K562 (cell line): Measurements from ENCODE around the gene PRR11. TPM values are rescaled to one million over a fixed set of nuclear protein-coding genes. Genes with fewer than 3 reads are reported as not detected.

Experiments
- CBX2 ChIP-seq: fragments of 200-600 bp; sonication (generic); IDR thresholded peaks from one replicate; pipeline ENCODE4 v1.6.1; 2012; ENCODE audit warnings: mild to moderate bottlenecking, low read length, inconsistent platforms; ENCODE audit not compliant: insufficient read depth, poor library complexity, severe bottlenecking
- E2F8 ChIP-seq: fragments of 450-650 bp; IDR thresholded peaks from 2 replicates; pipeline ENCODE4 v1.7.1; 2018; ENCODE audit warnings: mild to moderate bottlenecking, low read depth; ENCODE audit not compliant: partially characterized antibody
- JUND ChIP-seq, 2 experiments: IDR thresholded peaks; 2 replicates in 1 of 2; 3 replicates in 1 of 2; pipeline ENCODE4 v1.6.1; 2011; ENCODE audit warnings: borderline replicate concordance in 2 of 2, low read depth in 2 of 2, low read length in 2 of 2, improper control_type of control experiment in 1 of 2, missing biosample characterization in 1 of 2, missing genetic modification characterization in 1 of 2, missing genetic modification reagents in 1 of 2
- MYBL2 ChIP-seq, 2 experiments: fragments of 450-650 bp in 1 of 2; sonication (generic) in 1 of 2; formaldehyde crosslinking in 1 of 2; IDR thresholded peaks; 2 replicates each; pipeline versions ENCODE4 v1.6.1 to v1.8.1; 2017 to 2022; ENCODE audit warnings: borderline replicate concordance in 1 of 2, inconsistent platforms in 1 of 2, low read depth in 1 of 2, mild to moderate bottlenecking in 1 of 2, missing genetic modification reagents in 1 of 2, moderate library complexity in 1 of 2
- MYNN ChIP-seq, 2 experiments: sonication (generic); formaldehyde crosslinking in 1 of 2; IDR thresholded peaks; 2 replicates each; pipeline versions ENCODE4 v1.5.0 to v1.6.1; 2016 to 2020; ENCODE audit warnings: antibody characterized with exemption in 1 of 2, missing genetic modification reagents in 1 of 2
- NRF1 ChIP-seq, 2 experiments: fragments of 450-650 bp; IDR thresholded peaks in 1 of 2; conservative IDR thresholded peaks in 1 of 2; 2 replicates each; pipeline ENCODE4 v1.6.1; 2014; ENCODE audit warnings: mild to moderate bottlenecking in 2 of 2
- RBM17 ChIP-seq: fragments of 200-400 bp; formaldehyde crosslinking; IDR thresholded peaks from 2 replicates; pipeline ENCODE4 v1.6.1; 2017; ENCODE audit warnings: low read depth, mild to moderate bottlenecking, low read length, borderline replicate concordance
- SMAD2 ChIP-seq: fragments of 150-350 bp; IDR thresholded peaks from 2 replicates; pipeline ENCODE4 v1.6.1; 2014; ENCODE audit warnings: low read depth, mild to moderate bottlenecking, low read length
- TRIM25 ChIP-seq: fragments of 450-650 bp; IDR thresholded peaks from 2 replicates; pipeline ENCODE4 v1.7.0; 2016; ENCODE audit warnings: borderline replicate concordance
- ZFP36 ChIP-seq: fragments of 150-350 bp; IDR thresholded peaks from 2 replicates; pipeline ENCODE4 v1.6.1; 2018; ENCODE audit warnings: low read length, low read depth; ENCODE audit not compliant: partially characterized antibody
- ZNF143 ChIP-seq: sonication (generic); formaldehyde crosslinking; IDR thresholded peaks from 2 replicates; pipeline ENCODE4 v1.9.0; 2022; ENCODE audit warnings: mild to moderate bottlenecking, missing genetic modification reagents
- ZNF398 ChIP-seq: fragments of 250-450 bp; sonication (Bioruptor Pico); IDR thresholded peaks from 2 replicates; pipeline ENCODE4 v1.8.0; 2021; ENCODE audit warnings: moderate library complexity, mild to moderate bottlenecking, inconsistent platforms
- polyA plus RNA-seq, 8 experiments: library from polyadenylated mRNA; depleted of rRNA in 4 of 8; stranded (reverse) in 5 of 8; unstranded in 3 of 8; fragments of >200 nt; fragmentation: Nextera tagmentation in 2 of 8; fragmentation: Illumina TruSeq in 1 of 8; extraction: Ambion mirVana in 2 of 8; extraction: Trizol in 1 of 8; gene quantifications; 2 replicates each; pipeline versions ENCODE4 v1.2.1 to v1.2.3, GENCODE V29; 2011 to 2014; ENCODE audit warnings: inconsistent platforms in 1 of 8, missing spikeins in 1 of 8
- total RNA-seq, 7 experiments: library from RNA; depleted of rRNA in 6 of 7; stranded (reverse); fragments of >200 nt in 6 of 7; fragmentation: Illumina TruSeq in 2 of 7; extraction: Trizol in 2 of 7; gene quantifications; 2 replicates each; pipeline versions ENCODE4 v1.2.1 to v1.2.3, GENCODE V29; 2011 to 2021; ENCODE audit warnings: low replicate concordance in 1 of 7
- TF ChIP-seq, protein P1 (sequence below): IDR thresholded peaks from 2 replicates; pipeline ENCODE4 v1.6.1; 2016; ENCODE audit warnings: missing genetic modification characterization, missing compliant biosample characterization
- TF ChIP-seq, protein P2 (sequence below): fragments of 450-650 bp; IDR thresholded peaks from 2 replicates; pipeline ENCODE4 v1.6.1; 2018; ENCODE audit warnings: mild to moderate bottlenecking, low read depth; ENCODE audit not compliant: partially characterized antibody

Gene PRR11
- total and polyA plus RNA-seq, 9 of the 15 experiments (the other 6 are each of a cell fraction or from before 2014, with no cell fraction given) = 13.3 to 75.2 (median 46.4) TPM

GRCh38 chr17:59155439-59156177, at the start of gene PRR11 (continued):
- TF ChIP-seq E2F8 (peak; percentile 29), MYBL2 (IDR thresholded peaks at IDR 0.05; ENCODE audit: low read depth) (peak; percentile 98), MYBL2 (CRISPR knock-in tag; IDR thresholded peaks at IDR 0.05; ENCODE audit: borderline replicate concordance) (peak; percentile 89; the same call in 1 of the 2 replicates), JUND (IDR thresholded peaks at IDR 0.05; ENCODE audit: borderline replicate concordance, low read depth, low read length) (peak; percentile 40; the same call in 1 of the 2 replicates), JUND (tag; IDR thresholded peaks at IDR 0.05; ENCODE audit: borderline replicate concordance, low read depth, low read length) (peak; percentile 62; the same call in 1 of the 3 replicates), ZNF143 (CRISPR knock-in tag) (no peak), ZFP36 (no peak), SMAD2 (no peak), RBM17 (no peak), MYNN (IDR thresholded peaks at IDR 0.05) (no peak), MYNN (CRISPR knock-in tag; IDR thresholded peaks at IDR 0.05) (no peak), ZNF398 (CRISPR knock-in tag) (no peak), NRF1 (conservative IDR thresholded peaks at IDR 0.05 in 1 of 2, IDR thresholded peaks at IDR 0.05 in 1 of 2) (peak; percentile 18 to 51; a peak in 3 of 4 replicates), TRIM25 (no peak), CBX2 (no peak)
- TF ChIP-seq, protein P1, sequence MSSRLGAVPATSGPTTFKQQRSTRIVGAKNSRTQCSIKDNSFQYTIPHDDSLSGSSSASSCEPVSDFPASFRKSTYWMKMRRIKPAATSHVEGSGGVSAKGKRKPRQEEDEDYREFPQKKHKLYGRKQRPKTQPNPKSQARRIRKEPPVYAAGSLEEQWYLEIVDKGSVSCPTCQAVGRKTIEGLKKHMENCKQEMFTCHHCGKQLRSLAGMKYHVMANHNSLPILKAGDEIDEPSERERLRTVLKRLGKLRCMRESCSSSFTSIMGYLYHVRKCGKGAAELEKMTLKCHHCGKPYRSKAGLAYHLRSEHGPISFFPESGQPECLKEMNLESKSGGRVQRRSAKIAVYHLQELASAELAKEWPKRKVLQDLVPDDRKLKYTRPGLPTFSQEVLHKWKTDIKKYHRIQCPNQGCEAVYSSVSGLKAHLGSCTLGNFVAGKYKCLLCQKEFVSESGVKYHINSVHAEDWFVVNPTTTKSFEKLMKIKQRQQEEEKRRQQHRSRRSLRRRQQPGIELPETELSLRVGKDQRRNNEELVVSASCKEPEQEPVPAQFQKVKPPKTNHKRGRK = no peak
- TF ChIP-seq, protein P2, sequence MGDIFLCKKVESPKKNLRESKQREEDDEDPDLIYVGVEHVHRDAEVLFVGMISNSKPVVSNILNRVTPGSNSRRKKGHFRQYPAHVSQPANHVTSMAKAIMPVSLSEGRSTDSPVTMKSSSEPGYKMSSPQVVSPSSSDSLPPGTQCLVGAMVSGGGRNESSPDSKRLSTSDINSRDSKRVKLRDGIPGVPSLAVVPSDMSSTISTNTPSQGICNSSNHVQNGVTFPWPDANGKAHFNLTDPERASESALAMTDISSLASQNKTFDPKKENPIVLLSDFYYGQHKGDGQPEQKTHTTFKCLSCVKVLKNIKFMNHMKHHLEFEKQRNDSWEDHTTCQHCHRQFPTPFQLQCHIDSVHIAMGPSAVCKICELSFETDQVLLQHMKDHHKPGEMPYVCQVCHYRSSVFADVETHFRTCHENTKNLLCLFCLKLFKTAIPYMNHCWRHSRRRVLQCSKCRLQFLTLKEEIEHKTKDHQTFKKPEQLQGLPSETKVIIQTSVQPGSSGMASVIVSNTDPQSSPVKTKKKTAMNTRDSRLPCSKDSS = no peak
